Lower leg skin (tissue), 3 donors: ENCODE results near the gene GNL1.
"Not testable (repeated sequence)": the region's sequence is repeated elsewhere in the genome, so short reads cannot be mapped to it uniquely, and the experiment has no call there.

ENCODE experiments used
- CTCF ChIP-seq, 3 donors: fragments of 450-650 bp; IDR thresholded peaks; one replicate each; pipeline ENCODE4 v1.5.1; 2016; ENCODE audit warnings: antibody characterized with exemption in 3 of 3, mild to moderate bottlenecking in 3 of 3, moderate library complexity in 2 of 3
- POLR2A ChIP-seq, 2 donors: fragments of 450-650 bp; IDR thresholded peaks; one replicate each; pipeline ENCODE4 v1.6.1; 2016 to 2017; ENCODE audit warnings: antibody characterized with exemption in 2 of 2, mild to moderate bottlenecking in 1 of 2, moderate library complexity in 1 of 2

GRCh38 chr6:30517767-30518504, 38.4 kb downstream of the GNL1 start:
- TF ChIP-seq CTCF, POLR2A (IDR thresholded peaks at IDR 0.05): not testable (repeated sequence)
